ENCODE measurements around the gene RAB11FIP3. TPM values are rescaled to one million over a fixed set of nuclear protein-coding genes. Genes with fewer than 3 reads are reported as not detected.

The RAB11FIP3 gene
- total RNA-seq, 1 experiment from 2014 or later, result 35.8 TPM

DNA sequence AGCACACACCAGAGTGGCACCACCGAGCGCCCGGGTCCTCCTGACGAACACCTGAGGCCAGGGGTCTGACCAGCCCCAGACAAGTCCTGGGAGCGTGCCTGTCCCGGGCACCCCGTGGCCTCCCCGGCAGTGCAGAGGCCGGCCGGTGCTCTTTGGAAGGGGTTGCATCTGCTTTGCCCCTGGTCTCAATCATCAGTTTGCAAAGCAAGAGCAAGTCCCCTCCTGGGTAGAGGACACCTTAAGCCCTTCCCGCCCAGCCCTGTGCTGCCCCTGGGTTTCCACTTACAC is 90.4 kb downstream of the RAB11FIP3 start:
- POLR2A ChIA-PET, result no interaction called here
- CTCF ChIA-PET, result no interaction called here
- no peaks in the 10 kb centered on the region for H3K27me3 ChIP-seq (replicated peaks; ENCODE audit: control insufficient read depth, insufficient read depth, low read length)
- no peaks in the 10 kb centered on the region for H3K9me3 Mint-ChIP-seq (ENCODE audit: unreplicated experiment)
- no peak overlapping the region for H3K4me3 Mint-ChIP-seq (ENCODE audit: unreplicated experiment)
- intact Hi-C loops (cut with micrococcal nuclease; ENCODE audit: unreplicated experiment), result no loop called here
- DNase-seq, result no peak
- H3K36me3 Mint-ChIP-seq (ENCODE audit: insufficient read depth, unreplicated experiment), result peaks cover 14% of the 10 kb centered on the region
- H3K4me3 ChIP-seq (ENCODE audit: low read depth, low read length), result no peak overlapping the region
- H3K9me3 ChIP-seq, result no peaks in the 10 kb centered on the region
- H3K4me1 Mint-ChIP-seq (ENCODE audit: low read depth, unreplicated experiment), result no peaks in the 10 kb centered on the region
- no peaks in the 10 kb centered on the region for H3K4me1 ChIP-seq
- H3K36me3 ChIP-seq (ENCODE audit: control insufficient read depth, insufficient read depth, low read length), result no peaks in the 10 kb centered on the region
- H3K27ac Mint-ChIP-seq (ENCODE audit: unreplicated experiment), result no peak overlapping the region
- no peaks in the 10 kb centered on the region for H3K27me3 Mint-ChIP-seq (ENCODE audit: insufficient read depth, unreplicated experiment)
- BruUV-seq (replicated peaks), result no TSS peak
- TF ChIP-seq, protein P1, sequence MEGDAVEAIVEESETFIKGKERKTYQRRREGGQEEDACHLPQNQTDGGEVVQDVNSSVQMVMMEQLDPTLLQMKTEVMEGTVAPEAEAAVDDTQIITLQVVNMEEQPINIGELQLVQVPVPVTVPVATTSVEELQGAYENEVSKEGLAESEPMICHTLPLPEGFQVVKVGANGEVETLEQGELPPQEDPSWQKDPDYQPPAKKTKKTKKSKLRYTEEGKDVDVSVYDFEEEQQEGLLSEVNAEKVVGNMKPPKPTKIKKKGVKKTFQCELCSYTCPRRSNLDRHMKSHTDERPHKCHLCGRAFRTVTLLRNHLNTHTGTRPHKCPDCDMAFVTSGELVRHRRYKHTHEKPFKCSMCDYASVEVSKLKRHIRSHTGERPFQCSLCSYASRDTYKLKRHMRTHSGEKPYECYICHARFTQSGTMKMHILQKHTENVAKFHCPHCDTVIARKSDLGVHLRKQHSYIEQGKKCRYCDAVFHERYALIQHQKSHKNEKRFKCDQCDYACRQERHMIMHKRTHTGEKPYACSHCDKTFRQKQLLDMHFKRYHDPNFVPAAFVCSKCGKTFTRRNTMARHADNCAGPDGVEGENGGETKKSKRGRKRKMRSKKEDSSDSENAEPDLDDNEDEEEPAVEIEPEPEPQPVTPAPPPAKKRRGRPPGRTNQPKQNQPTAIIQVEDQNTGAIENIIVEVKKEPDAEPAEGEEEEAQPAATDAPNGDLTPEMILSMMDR (IDR thresholded peaks at IDR 0.05; ENCODE audit: insufficient read depth in 1 of 2, low read depth in 1 of 2, low read length in 1 of 2, severe bottlenecking in 1 of 2, unreplicated experiment in 1 of 2), result no peak

DNA sequence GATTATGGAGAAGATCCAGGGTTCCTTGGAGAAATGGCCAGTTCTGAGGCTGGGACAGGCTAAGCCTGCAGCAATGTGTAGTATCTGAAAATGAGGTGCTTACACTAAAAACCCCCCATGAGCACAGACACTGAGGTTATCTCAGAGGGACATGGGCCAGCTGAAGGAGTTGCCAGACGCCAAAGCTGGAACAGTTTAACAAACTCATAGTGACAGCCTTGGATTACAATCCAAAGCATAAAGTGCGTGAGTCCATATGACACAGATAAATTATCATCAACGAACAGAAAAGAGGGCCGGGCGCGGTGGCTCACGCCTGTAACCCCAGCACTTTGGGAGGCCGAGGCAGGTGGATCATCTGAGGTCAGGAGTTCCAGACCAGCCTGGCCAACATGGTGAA is 90.9 kb downstream of the RAB11FIP3 start:
- ChIA-PET POLR2A (no interaction called here), CTCF (no interaction called here)
- Histone ChIP-seq H3K36me3 (ENCODE audit: control insufficient read depth, insufficient read depth, low read length) (no peaks in the 10 kb centered on the region), H3K4me3 (ENCODE audit: low read depth, low read length) (no peak overlapping the region), H3K27me3 (replicated peaks; ENCODE audit: control insufficient read depth, insufficient read depth, low read length) (no peaks in the 10 kb centered on the region), H3K9me3 (no peaks in the 10 kb centered on the region), H3K4me1 (no peaks in the 10 kb centered on the region)
- H3K36me3 Mint-ChIP-seq (ENCODE audit: insufficient read depth, unreplicated experiment), result peaks cover 14% of the 10 kb centered on the region
- H3K4me1 Mint-ChIP-seq (ENCODE audit: low read depth, unreplicated experiment), result no peaks in the 10 kb centered on the region
- no peak overlapping the region for H3K27ac Mint-ChIP-seq (ENCODE audit: unreplicated experiment)
- no peaks in the 10 kb centered on the region for H3K9me3 Mint-ChIP-seq (ENCODE audit: unreplicated experiment)
- no peak overlapping the region for H3K4me3 Mint-ChIP-seq (ENCODE audit: unreplicated experiment)
- H3K27me3 Mint-ChIP-seq (ENCODE audit: insufficient read depth, unreplicated experiment), result no peaks in the 10 kb centered on the region
- no peak for DNase-seq
- no TSS peak for BruUV-seq (replicated peaks)
- TF ChIP-seq, protein P1 (IDR thresholded peaks at IDR 0.05; ENCODE audit: insufficient read depth in 1 of 2, low read depth in 1 of 2, low read length in 1 of 2, severe bottlenecking in 1 of 2, unreplicated experiment in 1 of 2), result no peak
- intact Hi-C loops (cut with micrococcal nuclease; ENCODE audit: unreplicated experiment), result no loop called here

DNA sequence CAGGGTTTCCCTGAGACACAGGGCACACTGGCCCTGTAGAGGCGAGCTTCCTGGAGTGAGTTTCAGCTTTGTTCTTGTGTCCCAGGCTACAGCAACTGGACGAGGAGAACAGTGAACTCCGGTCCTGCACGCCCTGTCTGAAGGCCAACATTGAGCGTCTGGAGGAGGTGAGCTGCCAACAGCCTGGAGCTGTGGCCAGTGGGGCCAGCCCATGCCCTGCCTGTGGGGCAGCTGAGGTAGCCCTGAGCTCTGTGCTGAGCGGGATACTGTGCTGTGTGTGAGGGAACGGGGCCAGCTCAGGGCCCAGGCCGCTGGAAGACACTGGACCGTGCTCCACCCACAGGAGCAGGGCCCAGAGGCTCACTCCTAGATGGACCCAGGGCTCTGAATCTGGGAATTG is 93.4 kb downstream of the RAB11FIP3 start:
- no peaks in the 10 kb centered on the region for H3K4me1 ChIP-seq
- no TSS peak for BruUV-seq (replicated peaks)
- H3K4me1 Mint-ChIP-seq (ENCODE audit: low read depth, unreplicated experiment), result no peaks in the 10 kb centered on the region
- peaks cover 26% of the 10 kb centered on the region for H3K36me3 Mint-ChIP-seq (ENCODE audit: insufficient read depth, unreplicated experiment)
- no peaks in the 10 kb centered on the region for H3K27me3 Mint-ChIP-seq (ENCODE audit: insufficient read depth, unreplicated experiment)
- TF ChIP-seq, protein P1 (IDR thresholded peaks at IDR 0.05; ENCODE audit: insufficient read depth in 1 of 2, low read depth in 1 of 2, low read length in 1 of 2, severe bottlenecking in 1 of 2, unreplicated experiment in 1 of 2), result no peak
- no peak overlapping the region for H3K4me3 ChIP-seq (ENCODE audit: low read depth, low read length)
- no peaks in the 10 kb centered on the region for H3K9me3 Mint-ChIP-seq (ENCODE audit: unreplicated experiment)
- no peak for DNase-seq
- H3K27ac Mint-ChIP-seq (ENCODE audit: unreplicated experiment), result no peak overlapping the region
- no peaks in the 10 kb centered on the region for H3K9me3 ChIP-seq
- ChIA-PET POLR2A (no interaction called here), CTCF (interaction anchor here (0.6 kb wide), 1 partner anchor 123 kb away, joined by 3 read pairs; no protein-coding TSS in a partner anchor)
- H3K36me3 ChIP-seq (ENCODE audit: control insufficient read depth, insufficient read depth, low read length), result no peaks in the 10 kb centered on the region
- no peak overlapping the region for H3K4me3 Mint-ChIP-seq (ENCODE audit: unreplicated experiment)
- intact Hi-C loops (cut with micrococcal nuclease; ENCODE audit: unreplicated experiment), result no loop called here
- no peaks in the 10 kb centered on the region for H3K27me3 ChIP-seq (replicated peaks; ENCODE audit: control insufficient read depth, insufficient read depth, low read length)

Data from Caco-2 (cell line).